Fibroblast of skin of right quadriceps (primary cell): Measurements from ENCODE around the gene HOXA13.
A peak's percentile ranks its signal among the peaks of the same experiment; 100 is the strongest.

Source experiments
- DNase-seq: peaks from one replicate; pipeline ENCODE4 v3.0.0-alpha.2; 2013

Gene HOXA13

GRCh38 chr7:27235387-27236311 lies 35.8 kb upstream of the HOXA13 start:
- peak; percentile 26 for DNase-seq

DNA sequence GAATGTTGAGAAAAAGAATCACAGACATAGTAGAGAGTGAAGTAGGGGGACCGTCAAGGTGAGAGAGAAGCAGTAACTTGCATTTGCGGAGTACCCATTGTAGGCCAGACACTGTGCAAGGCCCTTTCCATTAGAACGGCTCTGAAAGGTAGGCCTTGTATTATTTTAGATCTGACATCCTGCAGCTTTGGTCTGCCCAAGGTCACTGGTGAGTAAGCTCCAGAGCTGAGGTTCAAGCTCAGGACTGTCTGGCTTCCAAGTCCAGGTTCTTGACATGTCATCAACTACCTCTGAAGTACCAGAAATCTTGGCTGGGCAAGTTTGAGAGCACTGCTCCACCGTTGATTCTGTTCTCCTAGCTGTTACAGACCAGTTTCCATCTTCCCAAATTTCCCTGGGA lies 29.6 kb upstream of the HOXA13 start:
- DNase-seq: no peak

DNA sequence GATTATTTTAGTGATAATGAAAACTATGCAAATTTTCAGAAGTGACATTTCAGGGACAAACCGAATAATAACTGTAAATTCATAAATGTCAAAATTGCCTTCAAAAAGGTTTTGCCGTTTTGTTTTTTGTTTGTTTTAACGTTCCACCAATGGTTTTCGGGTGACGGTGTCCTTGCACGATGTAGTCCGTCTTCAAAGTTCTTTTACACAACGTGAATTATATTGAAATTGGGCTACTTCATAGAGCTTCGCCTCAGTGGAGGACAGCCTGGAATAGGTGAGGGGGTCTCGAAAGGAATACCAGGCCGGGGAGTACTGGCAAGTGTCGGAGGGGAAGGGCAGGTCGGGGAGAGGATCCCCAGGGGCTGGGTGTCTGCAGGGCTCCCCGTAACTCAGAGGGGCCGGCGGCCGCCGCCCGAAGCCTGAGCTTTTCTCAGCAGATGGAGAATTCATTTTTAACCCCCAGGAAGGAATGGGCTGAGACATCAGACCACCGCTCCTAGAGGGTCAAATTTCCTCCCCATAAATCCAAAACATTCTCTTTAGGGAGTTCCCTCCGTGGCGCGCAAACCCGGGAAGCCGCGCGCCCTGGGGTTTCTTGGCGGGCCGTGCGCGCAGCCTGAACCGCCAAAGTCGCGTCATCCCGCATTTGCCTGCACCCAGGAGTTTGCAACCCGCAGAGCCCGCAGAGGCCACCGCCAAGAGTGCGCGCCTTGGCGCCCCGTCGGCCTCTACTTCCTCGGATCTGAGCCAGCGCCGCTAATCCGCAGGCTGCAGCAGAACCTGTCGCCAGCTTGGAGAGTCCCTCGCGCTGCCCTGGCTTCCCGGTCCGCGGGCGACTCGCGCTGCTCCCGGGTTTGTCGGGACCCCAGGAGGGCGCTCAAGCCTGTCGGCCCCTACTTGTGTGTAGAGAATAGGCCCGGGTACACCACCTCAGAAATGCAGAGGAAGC lies 25.4 kb upstream of the HOXA13 start:
- DNase-seq: no peak

DNA sequence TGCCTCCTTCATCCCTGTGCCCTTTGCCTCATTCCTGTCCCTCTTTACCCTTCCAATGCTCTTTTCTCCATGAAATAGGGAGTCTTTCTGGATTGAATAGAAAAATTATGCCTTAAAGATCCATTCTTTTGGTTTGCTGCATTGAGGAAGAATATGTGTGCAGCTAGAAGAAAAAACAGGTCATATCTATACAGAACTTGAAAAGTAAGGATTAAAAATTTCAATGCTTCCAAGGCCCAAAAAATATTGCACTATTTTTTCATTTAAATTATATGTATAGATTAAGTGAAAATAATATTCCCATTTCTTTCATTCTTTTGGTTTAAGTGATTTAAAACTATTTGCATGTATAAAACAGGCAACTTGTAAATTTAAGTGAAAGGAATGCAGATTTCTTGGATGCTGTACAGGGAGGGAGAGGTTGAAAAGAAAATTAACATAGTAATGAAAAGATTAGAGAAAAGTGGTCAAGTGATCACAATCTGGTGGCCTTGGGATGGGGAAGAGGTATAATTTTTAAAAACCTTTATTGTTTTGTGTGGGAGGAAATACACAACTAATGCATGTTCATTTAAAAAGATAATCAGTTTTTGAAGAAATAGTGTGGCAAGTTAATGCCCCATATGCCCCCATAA lies 24.2 kb upstream of the HOXA13 start:
- DNase-seq: no peak

DNA sequence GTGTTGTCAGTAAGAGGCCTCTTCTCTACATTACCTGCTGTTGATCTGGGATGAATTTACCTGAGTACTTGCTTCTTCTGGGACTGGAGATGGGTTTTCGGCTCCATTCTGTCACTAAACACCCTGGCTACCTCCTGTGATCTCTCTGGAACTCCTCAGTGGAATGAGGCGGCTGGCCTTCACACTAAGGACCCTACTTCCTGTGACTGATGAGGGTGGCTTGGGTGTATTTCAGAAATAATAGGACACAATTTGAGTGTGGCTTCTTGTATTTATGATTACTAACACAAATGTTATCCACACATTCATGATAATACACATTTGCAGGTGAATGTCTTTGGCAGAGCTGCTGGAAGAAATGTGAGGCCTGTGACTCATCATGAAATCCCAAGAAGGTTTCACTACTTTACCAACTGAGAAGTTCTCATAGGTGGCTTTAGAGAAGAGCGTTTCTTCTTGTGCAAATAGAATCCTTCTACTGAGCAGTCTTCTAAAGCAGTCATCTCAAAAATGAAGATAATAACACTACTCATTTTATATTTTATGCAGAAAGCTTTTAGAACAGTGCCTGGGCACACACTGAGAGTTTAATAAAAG lies 21.4 kb upstream of the HOXA13 start:
- no peak for DNase-seq

DNA sequence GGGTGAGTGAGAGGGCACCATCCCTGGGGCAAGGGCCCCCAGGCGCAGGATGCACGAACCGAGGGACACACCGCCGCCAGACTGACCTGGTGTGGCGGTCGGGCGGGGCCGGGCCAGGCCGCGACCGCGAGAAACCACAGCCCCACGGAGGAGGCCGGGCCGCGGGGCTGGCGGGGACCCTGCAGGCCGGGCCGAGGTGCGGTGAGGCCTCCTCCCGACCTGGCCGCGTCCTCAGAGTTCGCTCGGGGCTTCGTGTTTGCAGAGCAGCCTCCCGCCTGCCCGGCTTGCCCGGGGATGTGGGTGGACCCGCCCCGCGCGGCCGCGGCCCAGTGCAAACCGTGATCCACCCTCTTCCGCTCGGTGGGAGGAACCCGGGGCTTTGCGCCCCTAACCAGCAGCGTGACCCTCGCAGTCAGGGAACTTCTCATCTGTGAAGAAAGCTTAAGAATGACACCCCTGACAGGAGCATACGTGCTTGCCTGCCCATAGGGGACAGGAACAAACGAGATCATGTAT lies 20.6 kb upstream of the HOXA13 start:
- no peak for DNase-seq

- DNase-seq: no peak
Observed at GRCh38 chr7:27219821-27220220, 19.9 kb upstream of the HOXA13 start.

DNA sequence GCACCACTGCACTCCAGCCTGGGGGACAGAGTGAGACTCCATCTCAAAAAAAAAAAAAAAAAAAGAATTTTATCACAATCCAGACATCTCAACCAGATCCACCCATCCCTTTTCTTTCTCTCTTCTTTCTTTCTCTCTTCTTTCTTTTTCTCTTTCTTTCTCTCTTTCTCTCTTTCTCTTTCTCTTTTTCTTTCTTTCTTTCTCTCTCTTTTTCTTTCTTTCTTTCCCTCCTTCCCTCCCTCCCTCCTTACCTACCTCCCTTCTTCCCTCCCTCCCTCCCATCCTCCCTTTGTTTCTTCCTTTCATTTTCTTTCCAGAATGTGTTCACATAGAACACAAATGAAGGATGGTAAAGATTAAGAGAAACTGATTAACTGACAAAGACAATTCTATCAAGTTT lies 18.1 kb upstream of the HOXA13 start:
- DNase-seq: no peak

DNA sequence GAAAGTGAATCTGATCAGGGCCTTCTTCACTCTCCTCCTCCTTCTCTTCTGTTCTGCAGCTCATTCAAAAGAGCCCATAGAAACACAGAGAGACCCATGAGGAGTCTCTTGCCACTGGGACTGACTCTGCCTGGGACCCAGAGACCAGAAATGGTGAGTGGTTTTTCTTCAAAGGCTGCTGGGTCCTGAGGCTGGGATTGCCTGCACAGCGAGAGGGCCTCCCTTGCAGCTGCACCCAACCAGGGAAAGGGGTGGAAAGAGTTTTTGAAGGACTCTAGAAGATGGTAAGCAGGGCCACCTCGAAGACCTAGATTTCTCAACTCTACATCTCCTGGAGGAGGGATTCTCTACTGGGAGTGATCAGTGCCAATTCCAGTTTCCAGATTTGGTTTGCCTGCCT lies 15.5 kb upstream of the HOXA13 start:
- DNase-seq: no peak

DNA sequence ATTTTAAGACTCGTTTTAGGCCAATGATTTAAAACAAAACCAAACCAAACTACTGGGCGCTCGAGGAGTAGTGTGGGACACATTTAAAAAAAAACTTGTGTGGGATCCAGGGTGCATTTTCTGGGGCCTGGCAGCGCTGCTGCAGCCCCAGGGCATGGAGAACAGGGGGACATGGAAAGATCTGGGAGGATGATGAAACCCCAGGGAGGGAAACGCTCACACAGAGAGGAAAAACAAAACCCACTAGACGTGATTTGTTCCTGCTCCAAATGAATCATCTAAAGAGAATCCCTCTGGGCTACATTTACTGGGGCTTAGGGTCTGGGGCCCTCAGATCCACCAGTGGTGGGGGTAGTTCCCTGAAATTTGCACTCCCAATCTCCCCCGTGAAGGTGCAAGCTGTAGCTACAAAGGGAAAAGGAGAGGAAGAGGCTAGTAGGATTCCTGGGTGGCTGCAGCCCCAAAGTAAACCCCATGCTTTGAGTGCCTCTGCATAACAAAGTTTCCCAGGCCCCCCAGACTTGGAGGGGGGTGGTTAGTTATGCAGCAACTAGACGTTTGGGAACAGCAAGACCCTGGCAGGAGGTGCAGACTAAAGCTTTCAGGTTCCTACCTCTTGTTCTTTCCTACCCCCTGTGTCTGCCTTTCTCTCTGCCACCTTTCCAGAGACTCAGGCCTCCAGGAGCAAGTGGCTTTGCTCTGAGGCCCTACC lies 14.5 kb upstream of the HOXA13 start:
- DNase-seq: peak; percentile 15

GRCh38 chr7:27213433-27214238 lies 13.7 kb upstream of the HOXA13 start:
- no peak for DNase-seq

DNA sequence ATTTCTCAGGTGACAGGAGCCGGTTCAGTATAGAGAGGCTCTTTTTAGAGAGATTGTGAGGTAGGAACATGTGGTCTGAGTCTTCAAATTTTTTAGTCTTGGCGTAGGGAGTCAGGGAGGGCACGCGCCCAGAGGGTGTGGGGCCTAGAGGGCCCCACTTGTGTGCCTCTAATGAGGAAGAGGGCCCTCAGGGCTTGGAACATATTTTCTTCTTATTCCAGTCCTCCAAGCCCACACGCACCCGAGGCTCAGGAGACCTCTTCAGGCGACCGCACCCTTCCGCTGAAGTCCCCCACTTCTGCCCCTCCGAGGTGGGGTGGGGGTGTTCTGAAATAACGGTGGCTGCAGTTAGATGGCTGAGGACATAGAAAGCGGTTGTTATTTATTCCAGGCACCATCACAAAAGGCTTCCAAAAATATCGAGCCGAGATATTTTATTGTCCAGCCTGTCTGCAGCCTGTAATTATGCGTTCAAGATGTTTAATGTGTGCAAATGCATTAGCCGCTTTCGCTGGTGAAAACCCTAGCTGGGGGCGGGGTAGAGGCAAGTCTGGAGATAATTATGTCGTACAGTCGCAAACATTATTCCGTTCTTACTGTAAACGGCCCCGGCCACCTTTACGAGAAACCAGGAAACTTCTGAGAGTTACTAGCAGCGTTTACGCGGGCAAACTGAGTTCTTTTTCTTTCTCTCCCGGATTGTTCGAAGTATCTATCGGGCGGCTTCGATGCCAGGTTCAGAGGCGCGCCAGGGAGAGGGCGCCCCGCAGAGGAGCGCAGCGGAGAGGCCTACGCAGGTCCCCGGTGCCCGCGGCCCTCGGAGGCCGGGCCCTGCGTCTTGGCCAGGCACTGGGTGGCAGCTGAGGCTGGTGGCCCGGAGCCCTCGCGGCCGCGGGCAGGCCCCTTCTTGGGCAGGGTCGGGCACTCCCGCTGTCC lies 12.9 kb upstream of the HOXA13 start:
- peak; percentile 29 for DNase-seq

- no peak for DNase-seq
Observed at GRCh38 chr7:27211764-27212204, 11.9 kb upstream of the HOXA13 start.

- DNase-seq: no peak
Observed at GRCh38 chr7:27211084-27211446, 11.2 kb upstream of the HOXA13 start.

- peak; percentile 36 for DNase-seq
Observed at GRCh38 chr7:27210441-27211083, 10.7 kb upstream of the HOXA13 start.

GRCh38 chr7:27209933-27210440 lies 10.1 kb upstream of the HOXA13 start:
- no peak for DNase-seq

DNA sequence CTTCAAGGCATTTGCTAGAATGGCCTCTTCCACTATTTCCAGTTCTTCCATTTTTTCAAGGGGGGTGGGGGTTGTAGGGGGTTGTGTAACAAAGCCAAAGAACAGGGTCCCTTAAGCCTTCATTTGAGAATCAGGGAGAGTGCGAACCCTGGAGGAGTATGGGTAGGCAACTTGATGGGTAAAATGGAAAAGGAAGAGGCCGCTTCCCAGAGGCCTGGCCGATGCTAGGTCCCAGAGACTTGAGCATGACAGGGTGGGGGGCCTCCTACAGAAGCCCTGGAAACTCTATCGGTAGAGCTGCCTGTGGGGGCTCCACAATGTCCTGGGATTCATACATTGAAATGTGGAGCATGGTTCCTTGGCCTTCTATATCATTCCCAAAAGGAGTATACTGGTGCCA lies 9.1 kb upstream of the HOXA13 start:
- DNase-seq: no peak

DNA sequence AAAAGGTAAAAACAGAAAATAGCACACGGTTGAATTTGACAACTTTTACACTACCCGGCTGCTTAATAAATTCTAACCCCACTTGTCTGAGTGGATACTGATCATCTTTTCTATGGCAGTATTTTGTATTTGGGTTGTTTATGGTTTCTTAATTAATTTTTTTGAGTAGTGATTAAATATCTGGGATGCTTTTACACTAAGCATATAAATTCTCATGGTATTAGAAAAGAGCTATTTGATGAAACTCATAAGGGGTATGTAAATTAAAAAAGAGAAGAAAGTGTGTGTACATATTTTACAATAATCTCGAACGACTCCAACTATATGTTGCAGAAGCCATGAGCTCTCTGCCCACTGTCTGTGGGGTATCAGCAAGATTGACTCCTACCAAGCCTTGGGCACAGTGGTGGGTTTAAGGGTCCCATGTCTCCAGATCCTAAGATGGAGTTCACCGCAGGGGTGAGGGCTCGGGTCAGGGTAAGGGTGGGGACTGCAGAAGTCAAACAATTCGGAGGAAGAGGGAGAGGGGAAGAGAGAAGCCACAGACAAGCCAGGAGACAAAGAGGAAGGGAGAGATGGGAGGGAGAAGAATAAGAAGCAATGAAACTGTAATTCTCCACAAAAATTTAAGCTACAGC lies 7.6 kb upstream of the HOXA13 start:
- no peak for DNase-seq
